Chondrocyte (in vitro differentiated cells): ENCODE measurements around the gene LRRC10B. TPM values are rescaled to one million over a fixed set of nuclear protein-coding genes. Genes with fewer than 3 reads are reported as not detected.

ENCODE experiments used
- DNase-seq: peaks from one replicate; pipeline ENCODE4 v3.0.0; 2021; ENCODE audit warnings: mixed read lengths, low spot score
- H3K27ac Mint-ChIP-seq: one replicate; pipeline ENCODE4 v1.8.0; 2021; ENCODE audit warnings: mild to moderate bottlenecking, moderate library complexity, mixed read lengths; ENCODE audit not compliant: unreplicated experiment
- H3K27me3 Mint-ChIP-seq: 2 replicates; pipeline ENCODE4 v1.8.0; 2021; ENCODE audit warnings: low read depth, mixed read lengths
- H3K36me3 Mint-ChIP-seq: 2 replicates; pipeline ENCODE4 v1.8.0; 2021; ENCODE audit warnings: low read depth, mixed read lengths
- H3K4me1 Mint-ChIP-seq: 2 replicates; pipeline ENCODE4 v1.8.0; 2021; ENCODE audit warnings: low read depth, mild to moderate bottlenecking, mixed read lengths
- H3K4me3 Mint-ChIP-seq: one replicate; pipeline ENCODE4 v1.8.0; 2021; ENCODE audit warnings: mild to moderate bottlenecking, moderate library complexity, mixed read lengths; ENCODE audit not compliant: unreplicated experiment
- H3K9me3 Mint-ChIP-seq: 2 replicates; pipeline ENCODE4 v1.8.0; 2021; ENCODE audit warnings: low read depth, mixed read lengths
- CTCF ChIP-seq: fragments of 200-600 bp; sonication (generic); IDR thresholded peaks from 2 replicates; pipeline ENCODE4 v1.5.0; 2021; ENCODE audit warnings: antibody characterized with exemption, mild to moderate bottlenecking, moderate library complexity
- total RNA-seq: library from RNA; stranded (reverse); gene quantifications from 3 replicates; pipeline ENCODE4 v1.2.1, GENCODE V29; 2021

Gene LRRC10B
- total RNA-seq, 1 donor from 2014 or later = 0.10 TPM

GRCh38 chr11:61486011-61486620 lies 22.4 kb upstream of the LRRC10B start:
- Mint-ChIP-seq H3K36me3 (peaks cover 5% of the 10 kb centered on the region), H3K9me3 (no peaks in the 10 kb centered on the region), H3K4me3 (no peak overlapping the region), H3K27me3 (peaks cover 12% of the 10 kb centered on the region), H3K4me1 (peaks cover 21% of the 10 kb centered on the region), H3K27ac (no peak overlapping the region)
- no peak for DNase-seq
- no peak for TF ChIP-seq CTCF

GRCh38 chr11:61486779-61487178 lies 21.8 kb upstream of the LRRC10B start:
- H3K9me3 Mint-ChIP-seq = no peaks in the 10 kb centered on the region
- H3K4me1 Mint-ChIP-seq = peaks cover 21% of the 10 kb centered on the region
- TF ChIP-seq CTCF = no peak
- H3K4me3 Mint-ChIP-seq = no peak overlapping the region
- peaks cover 5% of the 10 kb centered on the region for H3K36me3 Mint-ChIP-seq
- DNase-seq = no peak
- H3K27me3 Mint-ChIP-seq = peaks cover 8% of the 10 kb centered on the region
- no peak overlapping the region for H3K27ac Mint-ChIP-seq

- no peaks in the 10 kb centered on the region for H3K9me3 Mint-ChIP-seq
- no peak overlapping the region for H3K27ac Mint-ChIP-seq
- no peak overlapping the region for H3K4me3 Mint-ChIP-seq
- no peak for DNase-seq
- no peak for TF ChIP-seq CTCF
- peaks cover 4% of the 10 kb centered on the region for H3K27me3 Mint-ChIP-seq
- H3K36me3 Mint-ChIP-seq = peaks cover 5% of the 10 kb centered on the region
- peaks cover 21% of the 10 kb centered on the region for H3K4me1 Mint-ChIP-seq
Observed at GRCh38 chr11:61487342-61488025, 21.1 kb upstream of the LRRC10B start.

GRCh38 chr11:61488651-61489291 lies 19.8 kb upstream of the LRRC10B start:
- H3K9me3 Mint-ChIP-seq = no peaks in the 10 kb centered on the region
- peak overlapping the region; percentile 60 for H3K27ac Mint-ChIP-seq
- H3K27me3 Mint-ChIP-seq = peaks cover 2% of the 10 kb centered on the region
- peaks cover 21% of the 10 kb centered on the region for H3K4me1 Mint-ChIP-seq
- DNase-seq = no peak
- H3K4me3 Mint-ChIP-seq = peak overlapping the region; percentile 33
- peaks cover 5% of the 10 kb centered on the region for H3K36me3 Mint-ChIP-seq
- TF ChIP-seq CTCF = no peak

GRCh38 chr11:61489833-61490721 lies 18.5 kb upstream of the LRRC10B start:
- no peak overlapping the region for H3K27ac Mint-ChIP-seq
- H3K4me3 Mint-ChIP-seq = no peak overlapping the region
- DNase-seq = no peak
- peaks cover 2% of the 10 kb centered on the region for H3K27me3 Mint-ChIP-seq
- no peak for TF ChIP-seq CTCF
- H3K9me3 Mint-ChIP-seq = no peaks in the 10 kb centered on the region
- peaks cover 21% of the 10 kb centered on the region for H3K4me1 Mint-ChIP-seq
- H3K36me3 Mint-ChIP-seq = peaks cover 5% of the 10 kb centered on the region
